Muscle layer of duodenum (tissue), 2 donors: Measurements from ENCODE around the gene GAB2.

Experiments
- H3K27ac ChIP-seq: one replicate; pipeline ENCODE4 v1.7.0; 2013; ENCODE audit warnings: mild to moderate bottlenecking, low read length
- H3K27me3 ChIP-seq: one replicate; pipeline ENCODE4 v1.7.0; 2013; ENCODE audit warnings: low read depth, mild to moderate bottlenecking, control low read depth, low read length
- H3K36me3 ChIP-seq, 2 donors: one replicate each; pipeline ENCODE4 v1.7.0; 2013; ENCODE audit warnings: low read length in 2 of 2, control low read depth in 1 of 2, mild to moderate bottlenecking in 1 of 2; ENCODE audit not compliant: insufficient read depth in 2 of 2, control insufficient read depth in 1 of 2
- H3K4me1 ChIP-seq, 2 donors: one replicate each; pipeline ENCODE4 v1.7.0; 2013; ENCODE audit warnings: low read length in 2 of 2, mild to moderate bottlenecking in 2 of 2, control low read depth in 1 of 2, moderate library complexity in 1 of 2; ENCODE audit not compliant: insufficient read depth in 2 of 2, control insufficient read depth in 1 of 2
- H3K4me3 ChIP-seq, 2 donors: one replicate each; pipeline ENCODE4 v1.7.0; 2013; ENCODE audit warnings: low read length in 2 of 2, low read depth in 1 of 2, mild to moderate bottlenecking in 1 of 2
- H3K9me3 ChIP-seq, 2 donors: one replicate each; pipeline ENCODE4 v1.7.0; 2013; ENCODE audit warnings: low read length in 2 of 2, control low read depth in 1 of 2, mild to moderate bottlenecking in 1 of 2; ENCODE audit not compliant: control insufficient read depth in 1 of 2
- donor health status: healthy.

GAB2 gene

DNA sequence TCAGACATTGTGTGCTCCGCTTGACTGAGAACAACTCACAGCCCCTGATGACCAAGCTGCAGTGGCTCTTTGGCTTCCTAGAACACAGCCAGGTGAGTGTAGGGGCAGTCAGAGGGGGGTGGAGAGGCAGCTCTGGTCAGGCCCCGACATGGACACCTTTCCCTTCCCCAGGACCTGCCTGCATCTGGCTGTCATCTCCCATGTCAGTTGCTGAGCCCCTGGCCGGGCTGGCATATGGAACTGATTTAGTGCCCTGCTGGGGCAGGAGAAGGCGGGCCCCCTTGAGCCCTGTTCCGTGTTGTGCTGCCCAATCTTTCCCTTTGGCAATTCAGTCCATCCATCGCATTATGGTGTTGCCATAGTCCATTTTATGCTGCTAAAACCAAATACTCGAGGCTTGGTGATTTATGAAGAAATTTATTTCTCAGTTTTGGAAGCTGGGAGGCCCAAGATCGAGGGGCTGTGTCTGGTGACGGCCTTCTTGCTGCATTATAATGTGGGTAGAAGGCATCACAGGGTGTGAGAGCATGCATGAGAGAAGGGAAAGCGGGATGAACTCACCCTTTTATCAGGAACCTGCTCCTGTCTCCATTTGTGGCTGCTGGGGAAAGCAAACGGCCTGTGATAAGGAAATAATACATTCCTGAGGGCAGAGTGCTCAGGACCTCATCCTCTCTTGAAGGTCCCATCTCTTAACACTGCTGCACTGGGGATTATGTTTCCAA is 209.9 kb downstream of the GAB2 start:
- H3K9me3 ChIP-seq: no peaks in the 10 kb centered on the region
- no peaks in the 10 kb centered on the region for H3K27me3 ChIP-seq
- H3K4me1 ChIP-seq: no peaks in the 10 kb centered on the region
- peaks cover 16 to 32% of the 10 kb centered on the region in 2 donors for H3K36me3 ChIP-seq
- no peak overlapping the region for H3K27ac ChIP-seq
- H3K4me3 ChIP-seq: no peak overlapping the region

DNA sequence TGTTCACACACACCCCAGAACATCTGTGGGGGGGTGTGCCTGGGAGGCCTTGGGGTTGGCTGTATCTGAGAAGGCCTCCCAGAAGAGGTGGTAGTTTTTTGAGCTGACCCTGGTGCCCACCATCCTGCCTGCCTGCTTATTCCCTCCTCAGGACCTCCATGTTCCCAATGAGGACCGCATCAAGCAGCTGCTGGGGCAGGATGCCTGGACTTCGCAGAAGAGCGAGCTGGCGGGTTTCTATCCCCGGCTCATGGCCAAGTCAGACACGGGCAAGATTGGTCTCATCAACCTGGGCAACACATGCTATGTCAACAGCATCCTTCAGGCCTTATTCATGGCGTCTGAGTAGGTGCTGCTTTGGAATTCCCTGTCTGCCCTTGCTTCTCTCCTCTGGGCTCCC is 211.9 kb downstream of the GAB2 start:
- no peaks in the 10 kb centered on the region for H3K4me1 ChIP-seq
- peaks cover 19 to 32% of the 10 kb centered on the region in 2 donors for H3K36me3 ChIP-seq
- H3K27me3 ChIP-seq: no peaks in the 10 kb centered on the region
- no peak overlapping the region for H3K4me3 ChIP-seq
- no peak overlapping the region for H3K27ac ChIP-seq
- H3K9me3 ChIP-seq: no peaks in the 10 kb centered on the region

GRCh38 chr11:78205256-78205655 is 212.4 kb downstream of the GAB2 start:
- no peak overlapping the region for H3K27ac ChIP-seq
- H3K36me3 ChIP-seq: peaks cover 20 to 32% of the 10 kb centered on the region in 2 donors
- H3K9me3 ChIP-seq: no peaks in the 10 kb centered on the region
- H3K27me3 ChIP-seq: no peaks in the 10 kb centered on the region
- H3K4me3 ChIP-seq: no peak overlapping the region
- no peaks in the 10 kb centered on the region for H3K4me1 ChIP-seq

- H3K9me3 ChIP-seq: no peaks in the 10 kb centered on the region
- no peaks in the 10 kb centered on the region for H3K27me3 ChIP-seq
- H3K27ac ChIP-seq: no peak overlapping the region
- H3K4me1 ChIP-seq: no peaks in the 10 kb centered on the region
- H3K4me3 ChIP-seq: no peak overlapping the region
- H3K36me3 ChIP-seq: peaks cover 22 to 23% of the 10 kb centered on the region in 2 donors
Measured at GRCh38 chr11:78203184-78203583, 214.4 kb downstream of the GAB2 start.

GRCh38 chr11:78202733-78203167 is 214.9 kb downstream of the GAB2 start:
- H3K27me3 ChIP-seq: no peaks in the 10 kb centered on the region
- no peak overlapping the region for H3K27ac ChIP-seq
- no peaks in the 10 kb centered on the region for H3K4me1 ChIP-seq
- H3K36me3 ChIP-seq: peaks cover 20 to 23% of the 10 kb centered on the region in 2 donors
- no peak overlapping the region for H3K4me3 ChIP-seq
- no peaks in the 10 kb centered on the region for H3K9me3 ChIP-seq

DNA sequence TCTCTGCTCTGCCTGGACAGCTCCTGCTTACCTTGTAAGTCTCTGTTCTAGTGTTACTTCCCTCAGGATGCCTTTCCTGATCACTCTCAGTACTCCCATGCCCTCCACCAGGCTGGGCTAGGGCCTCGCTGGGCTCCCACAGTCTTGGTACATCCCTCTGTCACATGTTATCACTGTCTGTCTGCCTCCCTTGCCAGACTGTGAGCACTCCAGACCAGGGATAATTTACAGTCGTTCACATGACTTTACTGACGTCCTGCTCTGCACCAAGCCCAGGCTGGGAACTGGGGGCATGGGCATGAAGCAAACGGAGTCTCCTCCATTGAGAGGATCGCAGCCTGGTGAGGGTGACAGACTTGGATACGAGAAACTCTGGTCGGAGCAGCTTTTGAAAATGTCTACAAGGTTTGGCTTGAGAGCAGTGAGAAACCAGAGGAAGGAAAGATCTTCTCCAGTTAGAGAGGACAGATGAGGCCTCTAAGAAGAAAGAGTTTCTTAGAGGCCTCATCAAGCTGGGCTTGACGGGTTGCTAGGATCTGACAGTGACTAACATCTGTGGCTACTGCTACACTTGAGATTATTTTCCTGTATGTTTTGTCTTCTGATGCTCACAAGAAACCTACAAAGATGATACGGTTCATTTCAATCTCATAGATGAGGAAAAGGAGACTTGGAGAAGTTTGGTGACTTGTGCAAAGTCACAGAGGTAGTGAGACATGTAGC is 216.4 kb downstream of the GAB2 start:
- Histone ChIP-seq H3K4me3 (no peak overlapping the region), H3K4me1 (no peaks in the 10 kb centered on the region), H3K36me3 (peaks cover 18 to 23% of the 10 kb centered on the region in 2 donors), H3K27ac (no peak overlapping the region), H3K27me3 (no peaks in the 10 kb centered on the region), H3K9me3 (no peaks in the 10 kb centered on the region)

- Histone ChIP-seq H3K27ac (no peak overlapping the region), H3K4me3 (no peak overlapping the region), H3K9me3 (no peaks in the 10 kb centered on the region), H3K27me3 (no peaks in the 10 kb centered on the region), H3K4me1 (no peaks in the 10 kb centered on the region), H3K36me3 (peaks cover 14 to 19% of the 10 kb centered on the region in 2 donors)
Measured at GRCh38 chr11:78200553-78200952, 217.1 kb downstream of the GAB2 start.

DNA sequence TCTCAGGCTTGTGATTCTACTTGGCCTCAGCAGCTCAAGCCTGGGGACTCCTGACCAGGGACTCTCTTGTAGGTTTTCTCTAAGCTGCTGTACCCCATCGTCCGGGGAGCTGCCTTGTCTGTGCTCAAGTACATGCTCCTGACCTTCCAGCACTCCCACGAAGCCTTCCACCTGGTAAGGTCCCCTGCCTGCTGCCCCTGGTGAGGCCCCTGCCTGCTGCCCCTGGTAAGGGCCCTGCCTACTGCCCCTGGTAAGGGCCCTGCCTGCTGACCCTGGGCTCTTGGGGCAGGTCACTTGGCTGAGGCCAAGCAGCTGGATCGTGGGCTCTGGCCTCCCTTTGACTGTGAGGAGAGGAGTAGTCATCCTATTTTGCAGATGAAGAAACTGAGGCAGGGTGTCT is 217.6 kb downstream of the GAB2 start:
- H3K27me3 ChIP-seq: no peaks in the 10 kb centered on the region
- peaks cover 14 to 16% of the 10 kb centered on the region in 2 donors for H3K36me3 ChIP-seq
- no peaks in the 10 kb centered on the region for H3K9me3 ChIP-seq
- H3K4me3 ChIP-seq: no peak overlapping the region
- no peaks in the 10 kb centered on the region for H3K4me1 ChIP-seq
- H3K27ac ChIP-seq: no peak overlapping the region

DNA sequence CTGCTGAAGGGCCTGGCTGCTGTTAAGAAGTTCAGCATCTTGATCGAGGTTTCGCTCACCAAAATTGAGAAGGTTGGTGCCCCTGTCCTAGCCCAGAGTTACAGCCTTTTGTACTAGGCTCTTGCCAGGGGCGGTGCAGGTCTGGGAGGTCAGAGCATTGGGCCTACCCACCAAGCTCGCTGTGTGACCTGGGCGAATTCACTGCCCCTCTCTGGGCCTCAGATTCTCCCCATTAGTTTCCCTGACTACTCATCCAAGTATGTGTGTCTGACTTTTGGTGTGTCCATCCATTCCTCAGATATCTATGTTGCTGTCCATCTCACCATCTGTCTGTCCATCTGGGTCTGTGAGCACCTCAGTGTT is 218.0 kb downstream of the GAB2 start:
- H3K27me3 ChIP-seq: no peaks in the 10 kb centered on the region
- H3K4me1 ChIP-seq: no peaks in the 10 kb centered on the region
- no peak overlapping the region for H3K4me3 ChIP-seq
- no peak overlapping the region for H3K27ac ChIP-seq
- H3K36me3 ChIP-seq: peaks cover 12 to 14% of the 10 kb centered on the region in 2 donors
- H3K9me3 ChIP-seq: no peaks in the 10 kb centered on the region

GRCh38 chr11:78199015-78199652 is 218.5 kb downstream of the GAB2 start:
- peaks cover 12 to 14% of the 10 kb centered on the region in 2 donors for H3K36me3 ChIP-seq
- H3K4me3 ChIP-seq: no peak overlapping the region
- H3K27me3 ChIP-seq: no peaks in the 10 kb centered on the region
- H3K4me1 ChIP-seq: no peaks in the 10 kb centered on the region
- H3K9me3 ChIP-seq: no peaks in the 10 kb centered on the region
- H3K27ac ChIP-seq: no peak overlapping the region

GRCh38 chr11:78197816-78198215 is 219.8 kb downstream of the GAB2 start:
- H3K36me3 ChIP-seq: peaks cover 12 to 14% of the 10 kb centered on the region in 2 donors
- H3K4me3 ChIP-seq: no peak overlapping the region
- H3K27me3 ChIP-seq: no peaks in the 10 kb centered on the region
- no peaks in the 10 kb centered on the region for H3K9me3 ChIP-seq
- H3K27ac ChIP-seq: no peak overlapping the region
- H3K4me1 ChIP-seq: peaks cover 0 to 2% of the 10 kb centered on the region in 2 donors
